NK-92 (cell line): ENCODE results near the gene BRD9.
"Not testable (repeated sequence)": the region's sequence is repeated elsewhere in the genome, so short reads cannot be mapped to it uniquely, and the experiment has no call there.

ENCODE experiments used
- DNase-seq: peaks from one replicate; lab custom pipeline; 2025; ENCODE audit not compliant: unreplicated experiment; lab: John Stamatoyannopoulos, UW

BRD9 gene

GRCh38 chr5:923281-923873 is 30.8 kb upstream of the BRD9 start:
- DNase-seq, result no peak

- DNase-seq, result no peak
Measured at GRCh38 chr5:922436-923280, 30.1 kb upstream of the BRD9 start.

- DNase-seq, result no peak
Measured at GRCh38 chr5:921456-922435, 29.1 kb upstream of the BRD9 start.

GRCh38 chr5:920321-920720 is 27.7 kb upstream of the BRD9 start:
- DNase-seq, result no peak

- no peak for DNase-seq
Measured at GRCh38 chr5:919356-920000, 26.9 kb upstream of the BRD9 start.

GRCh38 chr5:918717-919116 is 26.1 kb upstream of the BRD9 start:
- not testable (repeated sequence) for DNase-seq

- DNase-seq, result no peak
Measured at GRCh38 chr5:916441-917293, 24.1 kb upstream of the BRD9 start.

GRCh38 chr5:915946-916345 is 23.3 kb upstream of the BRD9 start:
- no peak for DNase-seq

GRCh38 chr5:915346-915745 is 22.7 kb upstream of the BRD9 start:
- DNase-seq, result not testable (repeated sequence)

GRCh38 chr5:914612-915011 is 22.0 kb upstream of the BRD9 start:
- no peak for DNase-seq

- no peak for DNase-seq
Measured at GRCh38 chr5:914174-914573, 21.6 kb upstream of the BRD9 start.

- no peak for DNase-seq
Measured at GRCh38 chr5:912280-913091, 19.9 kb upstream of the BRD9 start.

GRCh38 chr5:911601-912000 is 19.0 kb upstream of the BRD9 start:
- DNase-seq, result no peak

GRCh38 chr5:910769-911160 is 18.2 kb upstream of the BRD9 start:
- DNase-seq, result no peak

GRCh38 chr5:909994-910768 is 17.6 kb upstream of the BRD9 start:
- DNase-seq, result no peak

GRCh38 chr5:909086-909485 is 16.5 kb upstream of the BRD9 start:
- no peak for DNase-seq

GRCh38 chr5:908172-908571 is 15.6 kb upstream of the BRD9 start:
- no peak for DNase-seq

GRCh38 chr5:907366-907910 is 14.8 kb upstream of the BRD9 start:
- no peak for DNase-seq
